Measurements from ENCODE around the gene CACNA2D1. TPM values are rescaled to one million over a fixed set of nuclear protein-coding genes. Genes with fewer than 3 reads are reported as not detected.

Gene CACNA2D1
- total RNA-seq, 1 experiment from 2014 or later, result 36.2 TPM

DNA sequence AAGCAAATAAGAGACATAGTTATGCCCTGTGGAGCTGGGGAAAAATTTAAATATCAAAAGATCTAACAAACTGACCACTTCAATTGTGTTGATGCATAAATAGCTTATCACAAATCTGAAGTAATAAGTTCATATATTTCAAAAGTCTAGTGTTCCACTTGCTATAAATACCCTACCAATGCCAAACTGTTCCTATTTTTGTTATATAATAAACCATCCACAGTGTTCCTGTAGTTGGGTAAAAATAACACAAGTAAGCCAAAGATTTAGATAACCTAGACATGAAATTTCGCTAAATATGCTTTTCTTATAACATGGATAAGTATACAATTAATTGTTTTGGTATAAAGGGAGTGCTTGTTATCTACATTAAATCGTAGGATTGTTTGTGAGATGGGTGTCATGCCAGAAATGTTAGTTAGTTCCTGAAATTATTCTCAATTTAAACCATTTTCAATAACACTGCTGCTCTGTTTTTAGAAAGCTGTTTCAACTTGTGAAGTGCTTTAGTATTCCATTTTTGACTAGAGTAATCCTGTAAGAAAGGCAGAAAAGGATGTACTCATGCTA is 85.5 kb downstream of the CACNA2D1 start:
- no peak overlapping the region for H3K23ac ChIP-seq (ENCODE audit: insufficient read length, low read depth, low read length)
- WGBS (ENCODE audit: extremely low coverage, insufficient read length, low lambda C conversion rate), result no CpG with 5 or more reads among the region's 2 CpGs
- H2AFZ ChIP-seq (ENCODE audit: low read length), result no peak overlapping the region
- H3K79me2 ChIP-seq (ENCODE audit: insufficient read depth, low read length), result no peaks in the 10 kb centered on the region
- peaks cover 30 to 32% of the 10 kb centered on the region in 2 experiments for H3K4me1 Mint-ChIP-seq
- H2AK5ac ChIP-seq (ENCODE audit: insufficient read length, low read length), result no peak overlapping the region
- no peak overlapping the region for H2BK20ac ChIP-seq (ENCODE audit: low read depth, low read length, poor library complexity, severe bottlenecking)
- H2BK5ac ChIP-seq (ENCODE audit: insufficient read length, low read length), result no peak overlapping the region
- no peak overlapping the region for H3K18ac ChIP-seq (ENCODE audit: insufficient read length, low read depth, low read length)
- no peak for DNase-seq
- H4K5ac ChIP-seq (ENCODE audit: insufficient read length, low read depth, low read length), result no peak overlapping the region
- no peak overlapping the region for H3T11ph ChIP-seq (ENCODE audit: low read length)
- H2BK15ac ChIP-seq (ENCODE audit: low read depth, low read length), result no peak overlapping the region
- no peak overlapping the region for H4K91ac ChIP-seq (ENCODE audit: insufficient read length, low read depth, low read length)
- H3K9ac ChIP-seq (ENCODE audit: extremely low read depth, insufficient read length, low read length), result no peak overlapping the region
- no peak overlapping the region for H3K4ac ChIP-seq (ENCODE audit: low read depth, low read length)
- H3K27ac ChIP-seq (ENCODE audit: insufficient read length, low read depth, low read length), result no peak overlapping the region
- no peak overlapping the region for H2BK12ac ChIP-seq (ENCODE audit: insufficient read length, low read depth, low read length)
- H3K14ac ChIP-seq (ENCODE audit: insufficient read depth, low read length), result no peak overlapping the region
- H3K9me3 Mint-ChIP-seq, result no peaks in the 10 kb centered on the region
- H3K4me3 Mint-ChIP-seq, result no peak overlapping the region
- TF ChIP-seq, protein P1, sequence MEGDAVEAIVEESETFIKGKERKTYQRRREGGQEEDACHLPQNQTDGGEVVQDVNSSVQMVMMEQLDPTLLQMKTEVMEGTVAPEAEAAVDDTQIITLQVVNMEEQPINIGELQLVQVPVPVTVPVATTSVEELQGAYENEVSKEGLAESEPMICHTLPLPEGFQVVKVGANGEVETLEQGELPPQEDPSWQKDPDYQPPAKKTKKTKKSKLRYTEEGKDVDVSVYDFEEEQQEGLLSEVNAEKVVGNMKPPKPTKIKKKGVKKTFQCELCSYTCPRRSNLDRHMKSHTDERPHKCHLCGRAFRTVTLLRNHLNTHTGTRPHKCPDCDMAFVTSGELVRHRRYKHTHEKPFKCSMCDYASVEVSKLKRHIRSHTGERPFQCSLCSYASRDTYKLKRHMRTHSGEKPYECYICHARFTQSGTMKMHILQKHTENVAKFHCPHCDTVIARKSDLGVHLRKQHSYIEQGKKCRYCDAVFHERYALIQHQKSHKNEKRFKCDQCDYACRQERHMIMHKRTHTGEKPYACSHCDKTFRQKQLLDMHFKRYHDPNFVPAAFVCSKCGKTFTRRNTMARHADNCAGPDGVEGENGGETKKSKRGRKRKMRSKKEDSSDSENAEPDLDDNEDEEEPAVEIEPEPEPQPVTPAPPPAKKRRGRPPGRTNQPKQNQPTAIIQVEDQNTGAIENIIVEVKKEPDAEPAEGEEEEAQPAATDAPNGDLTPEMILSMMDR (conservative IDR thresholded peaks at IDR 0.05), result no peak
- H3K36me3 Mint-ChIP-seq (ENCODE audit: insufficient read depth in 1 of 3, low read depth in 3 of 3), result no peaks in the 10 kb centered on the region
- no peaks in the 10 kb centered on the region for H3K27me3 Mint-ChIP-seq (ENCODE audit: low read depth)
- H3K23me2 ChIP-seq (ENCODE audit: insufficient read length, low read depth, low read length, poor library complexity, severe bottlenecking), result no peaks in the 10 kb centered on the region
- H3K27me3 ChIP-seq (ENCODE audit: insufficient read depth, low read length), result no peaks in the 10 kb centered on the region
- no peak overlapping the region for H2BK120ac ChIP-seq (ENCODE audit: low read depth, low read length, poor library complexity, severe bottlenecking)
- H3K79me1 ChIP-seq (ENCODE audit: insufficient read depth, low read depth, low read length, poor library complexity, severe bottlenecking), result no peaks in the 10 kb centered on the region
- H3K4me1 ChIP-seq (ENCODE audit: insufficient read depth, low read length), result no peaks in the 10 kb centered on the region
- H4K20me1 ChIP-seq (ENCODE audit: control insufficient read depth, insufficient read depth, insufficient read length), result no peaks in the 10 kb centered on the region
- H3K9me3 ChIP-seq (ENCODE audit: control insufficient read depth, low read depth, low read length), result no peaks in the 10 kb centered on the region
- no peak overlapping the region for H3K4me2 ChIP-seq (ENCODE audit: insufficient read depth, insufficient read length, low read length)
- no peak overlapping the region for H3K56ac ChIP-seq (ENCODE audit: insufficient read length, low read depth, low read length)
- no peak overlapping the region for H4K8ac ChIP-seq (replicated peaks; ENCODE audit: insufficient read length, low read depth, low read length)
- peak overlapping the region; percentile 31 to 70 (median 56); a peak in 3 of 7 replicates for H3K27ac Mint-ChIP-seq
